Endothelial cell (in vitro differentiated cells): Measurements from ENCODE around the gene OR52L1. TPM values are rescaled to one million over a fixed set of nuclear protein-coding genes. Genes with fewer than 3 reads are reported as not detected.

Experiments used
- DNase-seq: peaks from one replicate; pipeline ENCODE4 v3.0.0; 2021; ENCODE audit warnings: low spot score
- H3K27ac Mint-ChIP-seq: one replicate; pipeline ENCODE4 v1.8.0; 2021; ENCODE audit warnings: mixed read lengths, inconsistent platforms; ENCODE audit not compliant: unreplicated experiment
- H3K27me3 Mint-ChIP-seq: one replicate; pipeline ENCODE4 v1.8.0; 2021; ENCODE audit warnings: mild to moderate bottlenecking, moderate library complexity, mixed read lengths, inconsistent platforms; ENCODE audit not compliant: unreplicated experiment
- H3K36me3 Mint-ChIP-seq: one replicate; pipeline ENCODE4 v1.8.0; 2021; ENCODE audit warnings: mild to moderate bottlenecking, low read depth, mixed read lengths, inconsistent platforms; ENCODE audit not compliant: unreplicated experiment
- H3K4me1 Mint-ChIP-seq: one replicate; pipeline ENCODE4 v1.8.0; 2021; ENCODE audit warnings: mild to moderate bottlenecking, mixed read lengths, inconsistent platforms; ENCODE audit not compliant: unreplicated experiment
- H3K4me3 Mint-ChIP-seq: one replicate; pipeline ENCODE4 v1.8.0; 2021; ENCODE audit warnings: mild to moderate bottlenecking, mixed read lengths, inconsistent platforms; ENCODE audit not compliant: unreplicated experiment
- H3K9me3 Mint-ChIP-seq: one replicate; pipeline ENCODE4 v1.8.0; 2021; ENCODE audit warnings: mixed read lengths, inconsistent platforms; ENCODE audit not compliant: unreplicated experiment
- CTCF ChIP-seq: fragments of 200-600 bp; sonication (generic); IDR thresholded peaks from one replicate; pipeline ENCODE4 v1.5.0; 2021; ENCODE audit warnings: antibody characterized with exemption; ENCODE audit not compliant: unreplicated experiment
- long read RNA-seq: library from polyadenylated mRNA; unstranded; transcript quantifications from one replicate; pipeline ENCODE4 v2.0.0, GENCODE V29; 2020; ENCODE audit not compliant: unreplicated experiment
- total RNA-seq: library from RNA; stranded (reverse); fragmentation: NEBNext Ultra II Directional; extraction: Animal tissue kit (Norgen Biotek cat#: 25700); gene quantifications from one replicate; pipeline ENCODE4 v1.2.1, GENCODE V29; 2021; ENCODE audit not compliant: unreplicated experiment

OR52L1 gene
- not detected for total RNA-seq
- long read RNA-seq, result 0 reads

GRCh38 chr11:5986885-5987284 lies at the start of gene OR52L1:
OR52L1 (minus strand) TSS chr11:5986985; CDS start chr11:5986930, 55 bp downstream.
- no peaks in the 10 kb centered on the region for H3K27me3 Mint-ChIP-seq
- no peak for TF ChIP-seq CTCF
- no peak for DNase-seq

GRCh38 chr11:6030708-6031405 lies 44.1 kb upstream of the OR52L1 start, which contains the start of gene OR56A1:
OR56A1 (minus strand) TSS chr11:6030758; CDS start chr11:6027692, 3,066 bp downstream.
- TF ChIP-seq CTCF, result no peak
- Mint-ChIP-seq H3K27me3 (no peaks in the 10 kb centered on the region), H3K4me1 (no peaks in the 10 kb centered on the region), H3K4me3 (no peak within 1 kb of the TSS), H3K36me3 (no peaks in the 10 kb centered on the region), H3K27ac (no peak within 1 kb of the TSS), H3K9me3 (no peaks in the 10 kb centered on the region)
- no peak for DNase-seq

More at GRCh38 chr11:5986885-5987284, at the start of gene OR52L1:
- Mint-ChIP-seq H3K4me3 (no peak within 1 kb of the TSS), H3K4me1 (no peaks in the 10 kb centered on the region), H3K36me3 (no peaks in the 10 kb centered on the region), H3K27ac (no peak within 1 kb of the TSS), H3K9me3 (no peaks in the 10 kb centered on the region)

GRCh38 chr11:6027501-6027900 lies 40.7 kb upstream of the OR52L1 start:
- TF ChIP-seq CTCF, result no peak
- no peak overlapping the region for H3K4me3 Mint-ChIP-seq
- H3K27ac Mint-ChIP-seq, result no peak overlapping the region
- H3K36me3 Mint-ChIP-seq, result no peaks in the 10 kb centered on the region
- no peaks in the 10 kb centered on the region for H3K4me1 Mint-ChIP-seq
- no peaks in the 10 kb centered on the region for H3K9me3 Mint-ChIP-seq
- no peaks in the 10 kb centered on the region for H3K27me3 Mint-ChIP-seq
- DNase-seq, result no peak

- no peak overlapping the region for H3K27ac Mint-ChIP-seq
- no peak for DNase-seq
- no peaks in the 10 kb centered on the region for H3K9me3 Mint-ChIP-seq
- no peaks in the 10 kb centered on the region for H3K4me1 Mint-ChIP-seq
- H3K27me3 Mint-ChIP-seq, result no peaks in the 10 kb centered on the region
- no peaks in the 10 kb centered on the region for H3K36me3 Mint-ChIP-seq
- no peak for TF ChIP-seq CTCF
- no peak overlapping the region for H3K4me3 Mint-ChIP-seq
Measured at GRCh38 chr11:6025056-6025455, 38.3 kb upstream of the OR52L1 start.

- Mint-ChIP-seq H3K27ac (no peak overlapping the region), H3K4me3 (no peak overlapping the region), H3K36me3 (no peaks in the 10 kb centered on the region), H3K27me3 (no peaks in the 10 kb centered on the region), H3K9me3 (no peaks in the 10 kb centered on the region), H3K4me1 (no peaks in the 10 kb centered on the region)
- peak; percentile 24 for TF ChIP-seq CTCF
- peak; percentile 36 for DNase-seq
Measured at GRCh38 chr11:6022956-6023355, 36.2 kb upstream of the OR52L1 start.
